B cell (primary cell): ENCODE data around the gene WNT16. TPM values are rescaled to one million over a fixed set of nuclear protein-coding genes. Genes with fewer than 3 reads are reported as not detected.

Source experiments
- ATAC-seq: fragments of 200-7000 bp; cut with Tn5 transposase; one replicate; pipeline ENCODE4 v1.10.0; 2021; ENCODE audit warnings: low read depth, mild to moderate bottlenecking, moderate number of reproducible peaks, moderate library complexity
- CTCF ChIA-PET: fragments of 350-600 bp; sonication (Branson Sonifier 250); formaldehyde crosslinking; loops from one replicate; lab custom pipeline; 2021; ENCODE audit warnings: antibody characterized with exemption, inconsistent platforms; lab: Charles Lee
- POLR2A ChIA-PET: fragments of 350-600 bp; sonication (Branson Sonifier 250); formaldehyde crosslinking; loops from one replicate; lab custom pipeline; 2021; ENCODE audit warnings: antibody characterized with exemption; lab: Charles Lee
- DNase-seq: peaks from one replicate; pipeline ENCODE4 v3.0.0; 2013
- H2AFZ ChIP-seq: 2 replicates; pipeline ENCODE4 v1.6.1; 2012; ENCODE audit warnings: mild to moderate bottlenecking, low read depth, low read length; ENCODE audit not compliant: insufficient read depth, poor library complexity, severe bottlenecking
- H3K27ac ChIP-seq, 2 donors: 1 replicate in 1 of 2; 2 replicates in 1 of 2; pipeline ENCODE4 v1.5.1; 2012 to 2013; ENCODE audit warnings: low read length in 2 of 2, mild to moderate bottlenecking in 2 of 2, moderate library complexity in 1 of 2
- H3K27me3 ChIP-seq, 4 experiments: fragments of 200-600 bp in 1 of 4; sonication (generic) in 1 of 4; replicated peaks in 1 of 4; 1 replicate in 2 of 4; 2 replicates in 2 of 4; pipeline versions ENCODE4 v1.6.1 to v1.7.0; 2013 to 2016; ENCODE audit warnings: low read length in 3 of 4, mild to moderate bottlenecking in 2 of 4, mixed read lengths in 1 of 4, moderate library complexity in 1 of 4; ENCODE audit not compliant: insufficient read depth in 4 of 4, control insufficient read depth in 3 of 4; ENCODE audit errors: control extremely low read depth in 1 of 4
- H3K36me3 ChIP-seq, 2 experiments: replicated peaks in 1 of 2; 1 replicate in 1 of 2; 2 replicates in 1 of 2; pipeline versions ENCODE4 v1.6.1 to v1.7.1; 2013; ENCODE audit warnings: low read length in 1 of 2; ENCODE audit not compliant: insufficient read depth in 2 of 2, control insufficient read depth in 1 of 2; ENCODE audit errors: control extremely low read depth in 1 of 2, extremely low read depth in 1 of 2
- H3K4me1 ChIP-seq, 2 donors: fragments of 200-600 bp in 1 of 2; sonication (generic) in 1 of 2; 1 replicate in 1 of 2; 2 replicates in 1 of 2; pipeline versions ENCODE4 v1.5.1 to v1.6.1; 2013 to 2017; ENCODE audit warnings: low read length in 2 of 2; ENCODE audit not compliant: control insufficient read depth in 2 of 2, insufficient read depth in 2 of 2
- H3K4me2 ChIP-seq: replicated peaks from 2 replicates; pipeline ENCODE3; 2012; ENCODE audit warnings: mild to moderate bottlenecking, low read depth, low read length; ENCODE audit not compliant: poor library complexity, severe bottlenecking
- H3K4me3 ChIP-seq, 5 experiments: fragments of 200-600 bp in 1 of 5; sonication (generic) in 1 of 5; 1 replicate in 3 of 5; 2 replicates in 2 of 5; pipeline versions ENCODE4 v1.5.1 to v1.7.0; 2011 to 2016; ENCODE audit warnings: low read length in 4 of 5, mild to moderate bottlenecking in 4 of 5, low read depth in 2 of 5, control low read depth in 1 of 5, moderate library complexity in 1 of 5; ENCODE audit not compliant: insufficient read depth in 1 of 5; ENCODE audit errors: control extremely low read depth in 1 of 5, extremely low read depth in 1 of 5
- H3K79me2 ChIP-seq: fragments of 200-600 bp; sonication (generic); one replicate; pipeline ENCODE4 v1.6.0; 2016; ENCODE audit warnings: low read length; ENCODE audit not compliant: control insufficient read depth, insufficient read depth
- H3K9ac ChIP-seq: fragments of 200-600 bp; sonication (generic); 2 replicates; pipeline ENCODE4 v1.6.1; 2017; ENCODE audit warnings: mild to moderate bottlenecking, low read length, moderate library complexity
- H3K9me3 ChIP-seq, 3 donors: one replicate each; pipeline versions ENCODE4 v1.6.1 to v1.7.1; 2013; ENCODE audit warnings: low read length in 2 of 3; ENCODE audit not compliant: control insufficient read depth in 2 of 3, insufficient read depth in 1 of 3; ENCODE audit errors: control extremely low read depth in 1 of 3
- H4K20me1 ChIP-seq: 2 replicates; pipeline ENCODE4 v1.6.0; 2012; ENCODE audit warnings: mild to moderate bottlenecking, low read length; ENCODE audit not compliant: insufficient read depth, control insufficient read depth, poor library complexity, severe bottlenecking
- H3K27ac Mint-ChIP-seq: one replicate; pipeline ENCODE4 v1.8.0; 2021; ENCODE audit warnings: mixed read lengths
- H3K27me3 Mint-ChIP-seq: one replicate; pipeline ENCODE4 v1.8.0; 2021; ENCODE audit warnings: mixed read lengths
- H3K4me1 Mint-ChIP-seq: one replicate; pipeline ENCODE4 v1.8.0; 2021; ENCODE audit warnings: mixed read lengths
- H3K4me3 Mint-ChIP-seq: one replicate; pipeline ENCODE4 v1.8.0; 2021; ENCODE audit warnings: mixed read lengths
- H3K9me3 Mint-ChIP-seq: one replicate; pipeline ENCODE4 v1.8.0; 2022; ENCODE audit warnings: mixed read lengths; ENCODE audit not compliant: insufficient read depth
- CTCF ChIP-seq: fragments of 200-600 bp; IDR thresholded peaks from one replicate; pipeline ENCODE4 v1.8.0; 2022; ENCODE audit warnings: antibody characterized with exemption, mild to moderate bottlenecking
- EZH2 ChIP-seq: IDR thresholded peaks from 2 replicates; pipeline ENCODE4 v1.6.1; 2012; ENCODE audit warnings: borderline replicate concordance, low read depth, mild to moderate bottlenecking, moderate library complexity, low read length; ENCODE audit not compliant: insufficient read depth, poor library complexity, severe bottlenecking
- WGBS: methylation state at CpG from one replicate; pipeline ENCODE4 v1.1.5; 2013; ENCODE audit warnings: missing lambda C conversion rate; ENCODE audit not compliant: insufficient coverage; 5-methylcytosine and 5-hydroxymethylcytosine counted together
- intact Hi-C: fragments of 100-400 bp; cut with micrococcal nuclease; formaldehyde crosslinking; loops from one replicate; pipeline ENCODE4 v1.10.0; 2022
- polyA plus RNA-seq: library from polyadenylated mRNA; depleted of rRNA; stranded (reverse); fragments of >200 nt; gene quantifications from 2 replicates; pipeline ENCODE4 v1.2.3, GENCODE V29; 2012
- total RNA-seq, 2 donors: library from RNA; stranded (reverse); fragments of 120-200 nt in 1 of 2; gene quantifications; 1 replicate in 1 of 2; 2 replicates in 1 of 2; pipeline versions ENCODE4 v1.2.3 to v1.2.4, GENCODE V29; 2013 to 2022

Gene WNT16
- total and polyA plus RNA-seq, 2 donors (not counting 1 experiment from before 2014, with no cell fraction given), result 4.2 to 6.9 TPM

DNA sequence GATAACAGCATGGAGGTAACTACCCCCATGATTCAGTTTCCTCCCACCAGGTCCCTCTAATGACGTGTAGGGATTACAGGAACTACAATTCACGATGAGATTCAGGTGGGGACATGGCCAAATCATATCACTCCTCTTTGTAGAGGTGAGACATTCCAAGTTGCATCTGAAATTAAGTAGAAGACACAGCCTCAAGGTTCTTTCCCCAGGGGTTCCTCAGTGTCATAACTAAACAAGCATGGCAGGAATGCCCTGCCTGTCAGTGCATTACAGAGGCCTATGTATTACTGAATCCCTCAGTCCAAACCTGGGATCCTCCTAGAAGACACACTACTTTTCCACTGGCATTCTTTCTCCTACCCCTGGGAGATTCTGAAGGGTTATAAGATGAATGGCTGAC lies 42.6 kb upstream of the WNT16 start:
- peaks cover 19% of the 10 kb centered on the region for H3K9me3 Mint-ChIP-seq
- ChIA-PET CTCF (no interaction called here), POLR2A (no interaction called here)
- Histone ChIP-seq H2AFZ (no peak overlapping the region), H4K20me1 (no peaks in the 10 kb centered on the region), H3K27ac (peak overlapping the region; percentile 21 to 80), H3K4me3 (no peak overlapping the region), H3K9ac (no peak overlapping the region), H3K4me1 (peaks cover 6 to 9% of the 10 kb centered on the region in 2 donors), H3K4me2 (no peak overlapping the region), H3K9me3 (peaks cover 1 to 41% (median 23%) of the 10 kb centered on the region in 3 donors), H3K36me3 (no peaks in the 10 kb centered on the region), H3K79me2 (peaks cover 4% of the 10 kb centered on the region), H3K27me3 (no peaks in the 10 kb centered on the region)
- TF ChIP-seq EZH2 (no peak), CTCF (no peak)
- intact Hi-C loops, result no loop called here
- H3K4me3 Mint-ChIP-seq, result no peak overlapping the region
- 80% methylated on average over 1 of the region's 2 CpGs for WGBS
- H3K27me3 Mint-ChIP-seq, result no peaks in the 10 kb centered on the region
- ATAC-seq (no peak), DNase-seq (no peak)
- peak overlapping the region; percentile 43 for H3K27ac Mint-ChIP-seq
- peaks cover 21% of the 10 kb centered on the region for H3K4me1 Mint-ChIP-seq

DNA sequence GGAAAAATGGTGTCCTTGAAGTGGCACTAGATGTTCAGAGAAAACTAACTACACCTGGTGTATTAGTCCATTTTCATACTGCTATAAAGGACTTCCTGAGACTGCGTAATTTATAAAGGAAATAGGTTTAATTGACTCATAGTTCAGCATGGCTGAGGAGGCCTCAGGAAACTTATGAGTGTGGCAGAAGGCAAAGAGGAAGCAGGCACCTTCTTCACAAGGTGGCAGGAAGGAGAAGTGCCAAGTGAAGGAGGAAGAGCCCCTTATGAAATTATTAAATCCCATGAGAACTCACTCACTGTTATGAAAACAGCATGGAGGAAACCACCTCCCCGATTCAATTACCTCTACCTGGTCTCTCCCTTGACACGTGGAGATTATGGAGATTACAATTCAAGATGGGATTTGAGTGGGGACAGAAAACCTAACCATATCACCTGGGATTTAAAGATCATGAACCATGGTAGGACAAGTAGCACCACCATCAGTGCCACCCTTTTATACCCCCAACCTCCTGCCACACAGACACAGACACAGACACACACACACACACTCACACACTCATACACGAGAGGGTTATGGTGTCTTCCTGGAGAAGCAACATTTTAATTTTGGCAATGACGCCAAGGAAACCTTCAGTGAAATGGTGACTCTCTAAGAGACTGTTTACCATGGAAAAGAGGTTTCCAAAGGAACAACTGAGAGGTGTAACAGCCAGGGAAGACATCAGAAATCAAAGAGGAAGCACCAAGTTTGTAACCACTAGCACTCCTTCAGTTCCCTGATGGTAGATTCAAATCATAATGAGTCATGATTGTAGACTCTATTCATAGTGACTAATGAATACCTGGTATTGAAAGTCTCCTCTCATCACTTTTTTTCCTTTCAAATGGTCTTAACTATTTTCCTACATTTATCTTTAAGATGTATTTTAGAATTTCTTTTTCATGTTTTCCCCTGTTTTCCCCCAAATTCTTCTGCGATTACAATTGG lies 41.8 kb upstream of the WNT16 start:
- Histone ChIP-seq H2AFZ (no peak overlapping the region), H3K27ac (peak overlapping the region; percentile 72 to 80), H3K27me3 (no peaks in the 10 kb centered on the region), H3K4me3 (no peak overlapping the region), H4K20me1 (no peaks in the 10 kb centered on the region), H3K4me2 (no peak overlapping the region), H3K9me3 (peaks cover 1 to 41% (median 23%) of the 10 kb centered on the region in 3 donors), H3K9ac (no peak overlapping the region), H3K79me2 (peaks cover 4% of the 10 kb centered on the region), H3K4me1 (peaks cover 6 to 9% of the 10 kb centered on the region in 2 donors), H3K36me3 (no peaks in the 10 kb centered on the region)
- Mint-ChIP-seq H3K27me3 (no peaks in the 10 kb centered on the region), H3K9me3 (peaks cover 19% of the 10 kb centered on the region), H3K4me1 (peaks cover 30% of the 10 kb centered on the region), H3K4me3 (peak overlapping the region; percentile 1), H3K27ac (peak overlapping the region; percentile 86)
- TF ChIP-seq CTCF (no peak), EZH2 (no peak)
- POLR2A ChIA-PET, result no interaction called here
- 88% methylated on average over 1 of the region's 6 CpGs for WGBS
- intact Hi-C loops, result no loop called here
- CTCF ChIA-PET, result no interaction called here
- DNase-seq, result peak; percentile 49
- ATAC-seq, result peak; percentile 75
